HepG2 (cell line): Measurements from ENCODE around the gene FGGY. TPM values are rescaled to one million over a fixed set of nuclear protein-coding genes. Genes with fewer than 3 reads are reported as not detected.

Experiments
- ARID3A ChIP-seq: IDR thresholded peaks from 2 replicates; pipeline ENCODE4 v1.6.1; 2012; ENCODE audit warnings: low read depth, low read length, improper control_type of control experiment
- CEBPB ChIP-seq: IDR thresholded peaks from 2 replicates; pipeline ENCODE4 v1.6.1; 2011; ENCODE audit warnings: low read depth, low read length, improper control_type of control experiment, borderline replicate concordance
- EP300 ChIP-seq, 3 experiments: sonication (generic) in 1 of 3; formaldehyde crosslinking in 1 of 3; IDR thresholded peaks; 2 replicates each; pipeline versions ENCODE4 v1.5.1 to v1.6.1; 2011 to 2020; ENCODE audit warnings: low read depth in 2 of 3, low read length in 2 of 3, borderline replicate concordance in 1 of 3, improper control_type of control experiment in 1 of 3, mild to moderate bottlenecking in 1 of 3, missing genetic modification reagents in 1 of 3, moderate library complexity in 1 of 3
- FOXP4 ChIP-seq: sonication (generic); formaldehyde crosslinking; IDR thresholded peaks from 2 replicates; pipeline ENCODE4 v1.4.0; 2020; ENCODE audit warnings: missing genetic modification reagents
- GMEB2 ChIP-seq: IDR thresholded peaks from 2 replicates; pipeline ENCODE4 v1.6.1; 2016; ENCODE audit warnings: missing biosample characterization, missing genetic modification reagents, low read depth
- HES4 ChIP-seq: sonication (generic); formaldehyde crosslinking; IDR thresholded peaks from 2 replicates; pipeline ENCODE4 v1.9.0; 2021; ENCODE audit warnings: mild to moderate bottlenecking, missing genetic modification reagents, borderline replicate concordance
- HMGXB4 ChIP-seq, 2 experiments: sonication (generic) in 1 of 2; formaldehyde crosslinking in 1 of 2; IDR thresholded peaks; 2 replicates each; pipeline versions ENCODE4 v1.4.0 to v1.6.1; 2018 to 2020; ENCODE audit warnings: missing genetic modification reagents in 2 of 2, borderline replicate concordance in 1 of 2, low read depth in 1 of 2, mild to moderate bottlenecking in 1 of 2, missing biosample characterization in 1 of 2
- MIER2 ChIP-seq: IDR thresholded peaks from 2 replicates; pipeline ENCODE4 v1.6.1; 2016; ENCODE audit warnings: missing biosample characterization, missing genetic modification reagents
- NCOR1 ChIP-seq: fragments of 200-600 bp; sonication (generic); IDR thresholded peaks from 2 replicates; pipeline ENCODE4 v1.7.0; 2017; ENCODE audit warnings: antibody characterized with exemption, low read length, borderline replicate concordance
- PAXIP1 ChIP-seq: sonication (generic); formaldehyde crosslinking; conservative IDR thresholded peaks from 2 replicates; pipeline ENCODE4 v1.4.0; 2020; ENCODE audit warnings: mild to moderate bottlenecking, missing genetic modification reagents, moderate library complexity
- RFX5 ChIP-seq: IDR thresholded peaks from 2 replicates; pipeline ENCODE4 v1.6.1; 2011; ENCODE audit warnings: low read depth, low read length, improper control_type of control experiment
- SOX13 ChIP-seq, 3 experiments: fragments of 450-650 bp in 1 of 3; sonication (generic) in 1 of 3; formaldehyde crosslinking in 1 of 3; IDR thresholded peaks in 2 of 3; conservative IDR thresholded peaks in 1 of 3; 2 replicates each; pipeline versions ENCODE4 v1.5.0 to v1.6.1; 2016 to 2020; ENCODE audit warnings: antibody characterized with exemption in 1 of 3, mild to moderate bottlenecking in 1 of 3, missing compliant biosample characterization in 1 of 3, missing genetic modification reagents in 1 of 3, moderate library complexity in 1 of 3
- TBX2 ChIP-seq: sonication (generic); formaldehyde crosslinking; IDR thresholded peaks from 2 replicates; pipeline ENCODE4 v1.5.0; 2020; ENCODE audit warnings: missing genetic modification reagents, mild to moderate bottlenecking, borderline replicate concordance
- ZNF143 ChIP-seq: sonication (generic); formaldehyde crosslinking; IDR thresholded peaks from 2 replicates; pipeline ENCODE4 v1.4.0; 2020; ENCODE audit warnings: missing genetic modification reagents
- ZNF451 ChIP-seq: sonication (generic); formaldehyde crosslinking; IDR thresholded peaks from 2 replicates; pipeline ENCODE4 v1.5.0; 2020; ENCODE audit warnings: mild to moderate bottlenecking, missing genetic modification reagents
- ZNF577 ChIP-seq: sonication (generic); formaldehyde crosslinking; IDR thresholded peaks from 2 replicates; pipeline ENCODE4 v1.4.0; 2020; ENCODE audit warnings: mild to moderate bottlenecking, low read depth, missing genetic modification reagents, borderline replicate concordance
- polyA plus RNA-seq, 8 experiments: library from polyadenylated mRNA; depleted of rRNA in 3 of 8; stranded (reverse) in 7 of 8; unstranded in 1 of 8; fragments of >200 nt; fragmentation: Illumina TruSeq in 4 of 8; extraction: Trizol in 4 of 8; gene quantifications; 2 replicates each; pipeline versions ENCODE4 v1.2.1 to v1.2.3, GENCODE V29; 2011 to 2016; ENCODE audit warnings: low read depth in 4 of 8, missing spikeins in 1 of 8, mixed read lengths in 1 of 8; ENCODE audit not compliant: insufficient read depth in 1 of 8
- total RNA-seq, 5 experiments: library from RNA; depleted of rRNA; stranded (reverse); fragments of >200 nt; fragmentation: Illumina TruSeq; extraction: Trizol; gene quantifications; 2 replicates each; pipeline ENCODE4 v1.2.3, GENCODE V29; 2016; ENCODE audit warnings: low read depth in 1 of 5

FGGY gene
- total and polyA plus RNA-seq, 2 of the 13 experiments (the other 11 are each of a cell fraction or from before 2014, with no cell fraction given): 15.7 to 27.5 TPM

- TF ChIP-seq GMEB2 (CRISPR knock-in tag) (no peak), ZNF143 (CRISPR knock-in tag) (no peak), ARID3A (no peak), EP300 (IDR thresholded peaks at IDR 0.05; ENCODE audit: low read depth in 2 of 2, low read length in 2 of 2) (peak in 1 of 2 experiments; percentile 82; a peak in 2 of 4 replicates), EP300 (CRISPR knock-in tag; IDR thresholded peaks at IDR 0.05; ENCODE audit: borderline replicate concordance) (0 out of 2 replicates have a peak, but pooled peaks have one; percentile 21), MIER2 (0 out of 2 replicates have a peak, but pooled peaks have one; percentile 22), SOX13 (IDR thresholded peaks at IDR 0.05) (no peak), SOX13 (CRISPR knock-in tag; conservative IDR thresholded peaks at IDR 0.05 in 1 of 2, IDR thresholded peaks at IDR 0.05 in 1 of 2) (peak in 1 of 2 experiments; percentile 94; a peak in 2 of 4 replicates), HES4 (CRISPR knock-in tag) (no peak), NCOR1 (peak; percentile 48; the same call in 1 of the 2 replicates), ZNF577 (CRISPR knock-in tag) (no peak), CEBPB (peak; percentile 93), RFX5 (no peak), ZNF451 (CRISPR knock-in tag) (no peak), TBX2 (CRISPR knock-in tag) (peak; percentile 31; the same call in 1 of the 2 replicates), FOXP4 (peak; percentile 50), PAXIP1 (CRISPR knock-in tag) (peak; percentile 58), HMGXB4 (CRISPR knock-in tag; IDR thresholded peaks at IDR 0.05; ENCODE audit: borderline replicate concordance in 1 of 2, low read depth in 1 of 2) (no peak)
Observed at GRCh38 chr1:59674595-59674994, 377.7 kb downstream of the FGGY start (continued).
